HG03565 (cell line): ENCODE results near the gene ZC3H12C.
"Not testable (repeated sequence)": the region's sequence is repeated elsewhere in the genome, so short reads cannot be mapped to it uniquely, and the experiment has no call there.

Source experiments
- ATAC-seq: cut with Tn5 transposase; IDR thresholded peaks from one replicate; pipeline ENCODE4 v1.9.1; 2021; ENCODE audit warnings: mild to moderate bottlenecking, moderate library complexity; ENCODE audit not compliant: unreplicated experiment

The ZC3H12C gene

DNA sequence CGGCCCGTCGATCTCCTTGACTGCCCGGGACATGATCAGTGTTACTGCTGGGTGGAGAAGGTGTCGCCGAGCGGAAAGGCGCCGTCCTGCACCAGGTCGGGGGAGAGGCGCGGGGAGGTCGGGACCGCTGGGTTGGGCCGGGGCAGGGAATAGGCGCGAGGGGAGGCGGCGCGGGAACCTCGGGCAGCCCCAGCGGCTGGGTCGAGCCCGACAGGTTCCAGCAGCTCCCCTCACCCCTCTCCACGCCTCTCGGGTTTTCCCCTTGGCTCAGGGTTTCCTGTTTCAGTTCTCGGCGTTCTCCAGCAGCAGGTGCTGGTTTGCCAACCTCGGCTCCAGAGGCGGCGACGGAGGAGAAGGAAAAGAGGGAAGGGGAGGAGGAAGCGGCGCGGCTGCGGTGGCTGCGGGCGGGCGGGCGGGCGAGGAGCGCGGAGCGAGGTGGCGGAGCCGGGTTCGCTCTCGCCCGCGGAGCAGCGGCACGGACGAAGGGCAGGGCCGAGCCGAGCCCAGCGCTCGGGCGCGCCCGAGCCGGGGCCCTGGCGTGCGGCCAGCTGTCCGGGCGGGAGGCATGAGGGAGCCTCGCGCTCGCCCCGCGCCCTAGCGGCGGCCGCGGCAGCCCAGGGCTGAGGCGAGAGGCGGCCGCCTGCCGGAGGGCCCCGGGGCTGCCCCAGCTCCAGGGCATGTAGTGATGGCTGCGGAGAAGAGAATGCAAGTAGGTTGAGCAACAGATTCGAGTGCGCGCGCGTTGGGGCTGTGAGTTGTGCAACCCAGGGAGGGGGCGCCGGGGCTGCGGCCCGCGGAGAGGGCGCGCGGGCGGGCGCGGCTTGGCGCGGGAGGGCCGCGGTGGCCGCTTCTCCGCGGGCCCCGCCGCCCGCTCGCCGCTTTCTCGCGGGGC is at the start of gene ZC3H12C:
Gene ZC3H12C (plus strand): TSS at position 878 of the 892 bp plus-strand sequence. CDS start 20 bp downstream, outside the sequence.
- peak; percentile 42 for ATAC-seq

DNA sequence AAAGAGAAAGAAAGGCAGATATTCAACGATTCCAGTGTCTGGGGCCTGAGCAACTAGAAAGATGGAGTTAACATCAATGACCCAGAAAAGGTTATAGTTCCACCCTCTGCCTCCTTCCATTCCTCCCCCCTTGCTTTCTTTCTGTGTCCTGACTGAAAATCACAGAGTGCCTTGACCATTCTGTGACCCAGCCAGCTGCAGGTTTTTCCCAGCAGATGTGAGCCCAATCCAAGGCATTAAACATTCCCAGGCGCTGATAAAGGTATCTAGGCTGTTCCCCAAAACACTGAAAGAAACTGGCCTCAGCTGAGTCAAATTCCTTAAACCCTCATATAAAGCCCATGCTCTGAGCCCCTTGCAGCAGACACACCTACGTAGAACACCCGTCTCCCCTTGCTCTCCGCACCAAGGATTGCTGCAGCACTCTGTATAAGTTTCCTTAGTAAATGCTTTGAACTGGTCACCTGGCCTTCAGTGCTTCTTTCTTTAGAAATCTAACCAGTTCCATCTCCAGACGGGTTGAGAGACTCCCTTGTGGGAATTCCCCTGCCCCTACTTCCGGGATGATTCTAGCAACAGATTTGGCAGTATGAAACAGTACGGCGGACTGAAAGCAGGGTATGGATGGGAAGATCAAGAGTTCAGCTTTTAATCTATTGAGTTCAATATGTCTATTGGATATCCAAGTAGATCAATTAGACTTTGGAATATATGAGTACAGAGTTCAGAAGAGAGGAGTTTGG is 48.8 kb upstream of the ZC3H12C start:
- no peak for ATAC-seq

DNA sequence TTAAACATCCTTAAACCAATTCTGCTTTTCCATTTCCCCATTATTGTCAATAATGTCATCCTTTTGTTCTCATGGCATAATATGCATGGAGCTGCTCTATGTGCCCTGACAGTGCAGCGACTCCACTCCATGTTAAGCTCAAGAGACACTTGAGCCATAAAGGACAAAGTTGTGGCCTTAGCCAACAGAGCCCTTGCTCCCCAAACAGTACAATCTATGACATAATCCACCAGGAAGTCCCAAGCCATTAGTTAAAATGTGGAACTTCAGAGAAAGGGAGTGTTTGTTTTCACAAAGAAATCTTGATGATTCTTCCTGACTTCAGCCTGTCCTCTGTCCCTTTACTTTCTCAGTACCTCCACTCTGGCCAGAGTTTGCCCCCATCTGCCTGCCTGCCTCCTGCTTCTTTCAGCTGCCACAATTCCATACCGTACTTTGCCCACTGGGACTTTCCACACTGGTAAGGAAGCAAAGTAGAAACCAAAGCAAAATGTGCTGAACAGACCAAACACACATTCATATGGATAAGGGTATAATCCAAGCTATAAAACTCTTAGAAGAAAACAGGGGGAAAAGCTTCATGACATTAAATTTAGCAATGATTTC is 46.3 kb upstream of the ZC3H12C start:
- ATAC-seq = no peak

DNA sequence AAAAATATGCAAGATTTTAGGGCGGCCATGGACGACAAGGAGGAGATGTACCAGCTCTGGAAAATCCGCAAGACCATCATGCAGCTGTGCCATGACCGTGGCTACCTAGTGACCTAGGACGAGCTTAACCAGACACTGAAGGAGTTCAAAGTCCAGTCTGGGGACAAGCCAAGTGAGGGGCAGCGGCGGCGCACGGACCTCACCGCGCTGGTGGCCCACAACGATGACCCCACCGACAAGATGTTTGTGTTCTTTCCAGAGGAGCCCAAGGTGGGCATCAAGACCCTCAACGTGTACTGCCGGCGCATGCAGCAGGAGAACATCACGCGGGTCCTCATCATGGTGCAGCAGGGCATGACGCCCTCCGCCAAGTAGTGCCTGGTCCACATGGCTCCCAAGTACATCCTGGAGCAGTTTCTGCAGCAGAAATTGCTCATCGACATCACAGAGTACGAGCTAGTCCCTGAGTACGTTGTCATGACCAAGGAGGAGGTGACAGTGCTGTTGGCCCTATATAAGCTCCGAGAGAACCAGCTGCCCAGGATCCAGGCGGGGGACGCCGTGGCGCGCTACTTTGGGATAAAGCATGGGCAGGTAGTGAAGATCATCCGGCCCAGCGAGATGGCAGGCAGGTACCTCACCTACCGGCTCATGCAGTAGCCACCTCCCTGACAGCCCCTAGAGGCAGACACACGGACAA is 43.5 kb upstream of the ZC3H12C start:
- ATAC-seq = no peak

DNA sequence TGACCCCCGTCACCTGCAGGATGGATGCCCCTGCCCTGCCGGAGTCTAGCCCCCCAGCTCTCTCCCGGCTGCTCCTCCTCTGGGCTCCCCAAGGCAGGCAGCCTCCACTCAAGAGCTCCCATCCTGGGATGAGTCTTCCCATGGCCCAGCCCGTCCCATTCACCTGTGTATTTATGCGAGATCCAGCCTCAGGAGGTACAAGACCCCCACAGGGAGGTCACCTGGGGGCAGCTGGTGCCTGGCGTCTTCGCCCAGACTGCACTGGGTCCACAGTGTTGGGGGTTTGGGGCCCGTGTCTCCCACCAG is 43.0 kb upstream of the ZC3H12C start:
- ATAC-seq = no peak

DNA sequence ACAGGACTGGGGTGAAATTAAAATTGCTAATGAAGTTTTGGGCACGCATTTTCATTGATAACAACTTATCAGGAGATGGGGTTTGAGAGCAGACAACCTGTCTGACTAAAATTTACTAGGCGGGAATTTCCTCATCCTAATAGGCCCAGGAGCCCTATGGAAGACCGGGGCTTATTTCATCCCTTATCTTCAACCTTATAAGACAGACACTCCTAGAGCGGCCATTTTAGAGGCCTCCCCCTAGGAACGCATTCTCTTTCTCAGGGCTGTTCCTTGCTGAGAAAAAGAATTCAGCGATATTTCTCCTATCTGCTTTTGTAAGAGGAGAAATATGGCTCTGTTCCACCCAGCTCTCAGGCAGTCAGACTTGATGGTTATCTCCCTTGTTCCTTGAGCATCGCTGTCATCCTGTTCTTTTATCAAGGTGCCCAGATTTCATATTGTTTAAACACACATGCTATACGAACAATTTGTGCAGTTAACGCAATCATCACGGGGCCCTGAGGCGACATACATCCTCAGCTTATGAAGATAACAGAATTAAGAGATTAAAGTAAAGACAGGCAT is 39.3 kb upstream of the ZC3H12C start:
- ATAC-seq = no peak

DNA sequence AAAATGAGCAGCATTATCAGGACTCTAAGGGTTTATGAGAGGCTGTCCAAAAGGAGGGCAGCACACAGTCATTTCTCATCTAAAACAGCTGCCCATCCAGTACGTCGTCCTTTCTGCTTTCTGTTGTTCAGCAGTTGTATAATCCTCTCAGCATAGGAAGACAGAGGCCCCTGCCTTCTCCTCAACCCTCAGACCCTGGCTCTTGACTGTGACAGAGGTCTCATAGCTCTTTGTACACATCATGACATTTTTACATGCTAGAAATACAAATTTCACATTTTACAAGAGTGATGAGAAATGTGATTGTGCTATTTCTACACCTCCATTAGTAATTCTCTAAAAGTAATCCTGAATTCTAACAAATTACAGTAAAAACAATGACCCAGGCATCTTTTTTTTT is 36.2 kb upstream of the ZC3H12C start:
- no peak for ATAC-seq

DNA sequence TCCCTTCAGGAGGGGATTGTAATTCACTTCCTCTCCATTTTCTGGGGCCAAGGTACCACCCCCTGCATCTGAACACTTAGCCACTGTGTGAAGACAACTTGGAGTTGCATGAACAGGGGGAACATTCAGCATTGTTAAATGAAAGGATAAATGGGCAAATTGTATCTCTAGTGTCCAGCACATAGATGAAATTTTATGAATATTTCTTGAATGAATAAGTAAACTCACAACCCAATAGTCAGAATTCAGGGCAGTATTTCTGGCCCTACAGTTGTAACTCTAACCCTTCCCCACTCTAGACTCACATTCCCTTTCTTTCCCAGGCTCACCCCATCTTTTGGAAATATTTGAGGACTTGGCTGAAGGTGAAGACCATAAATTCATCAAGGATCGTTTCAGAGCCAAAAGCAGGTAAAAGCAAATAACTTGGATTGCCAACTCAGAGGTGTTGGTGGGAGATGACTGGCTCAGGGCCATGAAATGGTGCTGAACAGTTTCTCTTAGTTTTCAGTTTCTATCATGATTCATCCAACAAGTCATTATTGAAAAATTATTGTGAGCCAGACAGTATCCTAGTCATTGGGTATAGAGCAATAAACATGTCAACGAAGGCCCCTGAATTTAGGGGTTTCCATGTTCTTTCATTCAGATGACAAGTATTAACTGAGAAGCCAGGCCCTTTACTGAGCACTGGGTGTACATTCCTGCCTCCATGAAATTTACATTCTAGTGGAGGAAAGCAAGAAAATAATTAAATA is 33.3 kb upstream of the ZC3H12C start:
- no peak for ATAC-seq

DNA sequence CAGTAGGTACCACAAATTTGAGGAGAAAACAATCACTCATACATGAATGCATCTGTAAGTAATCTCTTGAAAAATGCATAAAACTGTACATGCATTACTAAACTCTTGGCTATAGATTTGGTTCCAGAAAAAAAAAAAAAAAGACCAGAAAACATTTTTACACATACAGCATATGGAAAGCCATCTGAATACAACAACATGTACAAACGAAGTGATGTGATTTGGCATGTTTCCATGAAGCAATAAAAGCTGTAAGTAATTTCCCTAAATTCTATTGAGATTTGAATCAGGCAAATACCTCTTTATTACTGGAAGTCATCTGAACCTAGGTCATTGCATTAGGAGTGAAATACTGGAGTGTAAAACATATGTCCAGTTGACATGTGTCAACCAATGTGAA is 31.9 kb upstream of the ZC3H12C start:
- no peak for ATAC-seq

DNA sequence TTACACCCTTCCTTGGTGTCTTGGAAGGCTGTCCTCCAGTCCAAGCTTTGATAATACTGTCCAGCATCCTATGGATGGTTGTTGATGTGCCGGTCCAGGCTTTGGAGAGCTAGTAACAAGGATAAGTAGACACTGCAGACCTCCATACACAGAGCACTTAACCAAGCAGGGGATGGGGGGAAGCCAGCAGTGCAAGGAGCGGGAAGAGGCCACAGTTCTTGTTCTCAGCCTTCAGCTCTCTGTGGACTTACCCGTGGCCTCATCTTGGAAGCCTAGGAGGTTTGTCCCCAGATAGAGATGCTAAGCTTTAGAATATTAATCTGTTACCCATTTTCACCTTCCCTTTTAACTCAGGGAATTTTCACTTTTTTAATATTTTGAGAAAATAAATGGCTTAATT is 30.9 kb upstream of the ZC3H12C start:
- ATAC-seq = no peak

DNA sequence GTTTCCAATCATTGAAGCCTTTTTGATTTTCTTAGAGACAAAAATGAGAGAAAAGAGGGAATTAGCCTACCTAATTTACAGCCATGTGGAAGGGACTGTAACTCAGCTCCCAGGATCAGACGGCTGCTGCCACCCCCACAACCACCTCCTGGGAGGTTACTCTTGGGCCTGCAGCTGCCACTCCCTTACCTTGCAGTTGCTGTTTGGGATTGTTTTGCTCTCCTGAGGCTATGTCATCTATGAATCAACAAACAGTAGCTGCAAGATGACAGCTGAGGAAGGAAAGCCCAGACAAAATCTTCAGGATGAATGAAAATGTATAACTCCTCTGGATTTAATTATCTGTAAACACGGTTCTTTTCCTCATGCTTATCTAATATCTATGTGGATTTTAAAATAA is 28.0 kb upstream of the ZC3H12C start:
- ATAC-seq = no peak

DNA sequence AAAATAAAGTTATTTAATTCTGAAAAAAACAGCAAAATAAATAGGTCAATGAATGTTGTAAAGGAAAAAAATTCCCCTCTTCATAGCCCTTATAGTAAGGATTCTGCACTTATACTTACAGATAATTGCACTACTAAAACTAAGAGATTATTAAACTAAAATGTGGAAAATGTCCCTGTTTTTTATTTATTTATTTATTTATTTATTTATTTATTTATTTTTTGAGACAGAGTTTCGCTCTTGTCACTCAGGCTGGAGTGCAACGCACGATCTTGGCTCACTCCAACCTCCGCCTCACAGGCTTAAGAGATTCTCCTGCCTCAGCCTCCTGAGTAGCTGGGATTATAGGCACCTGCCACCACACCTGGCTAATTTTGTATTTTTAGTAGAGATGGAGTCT is 25.2 kb upstream of the ZC3H12C start:
- ATAC-seq = not testable (repeated sequence)

DNA sequence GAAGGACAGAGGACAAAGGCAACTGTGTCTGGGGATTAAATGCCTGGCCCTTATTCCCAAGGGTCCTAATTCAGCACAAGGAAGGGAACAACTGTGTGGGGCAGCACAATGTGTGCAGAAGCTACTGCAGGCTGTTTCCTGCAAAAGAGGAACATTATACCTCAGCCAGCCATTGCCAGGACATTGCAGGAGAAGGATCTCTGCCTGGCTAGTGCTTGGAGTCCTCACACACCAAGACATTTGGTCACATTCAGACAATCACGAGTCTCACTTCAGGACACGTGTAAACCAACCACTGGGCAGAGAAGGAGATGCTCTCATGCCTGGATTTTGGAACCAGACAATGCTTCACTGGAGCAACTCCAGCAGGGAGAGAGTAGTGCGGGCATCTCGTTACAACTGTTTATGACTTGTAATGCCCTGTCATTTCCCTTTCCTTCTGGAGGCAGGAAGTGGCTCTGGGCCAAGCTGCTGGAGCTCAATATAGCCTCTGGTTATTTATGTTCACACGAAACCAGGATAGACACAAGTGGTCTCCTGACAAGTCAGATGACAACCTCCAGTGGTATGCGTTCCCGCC is 23.9 kb upstream of the ZC3H12C start:
- no peak for ATAC-seq

DNA sequence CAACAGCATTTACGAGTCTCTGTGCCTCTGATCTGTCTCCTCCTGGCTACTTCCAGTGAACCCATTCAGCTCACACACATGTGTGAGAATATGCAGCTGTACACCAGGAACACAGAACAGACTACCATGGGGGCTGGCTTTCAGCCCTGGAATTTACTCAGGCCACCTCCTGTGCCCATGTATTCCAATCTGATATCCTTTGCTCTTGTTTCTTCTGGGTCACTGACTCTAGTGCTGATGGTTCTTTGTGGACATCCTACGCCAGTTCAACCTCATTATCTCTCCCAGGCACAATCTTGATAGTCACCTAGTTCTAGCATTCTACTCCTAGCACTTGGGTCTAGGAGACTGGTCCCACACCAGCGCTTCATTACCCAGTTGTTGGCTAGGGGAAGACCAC is 23.0 kb upstream of the ZC3H12C start:
- ATAC-seq = no peak

DNA sequence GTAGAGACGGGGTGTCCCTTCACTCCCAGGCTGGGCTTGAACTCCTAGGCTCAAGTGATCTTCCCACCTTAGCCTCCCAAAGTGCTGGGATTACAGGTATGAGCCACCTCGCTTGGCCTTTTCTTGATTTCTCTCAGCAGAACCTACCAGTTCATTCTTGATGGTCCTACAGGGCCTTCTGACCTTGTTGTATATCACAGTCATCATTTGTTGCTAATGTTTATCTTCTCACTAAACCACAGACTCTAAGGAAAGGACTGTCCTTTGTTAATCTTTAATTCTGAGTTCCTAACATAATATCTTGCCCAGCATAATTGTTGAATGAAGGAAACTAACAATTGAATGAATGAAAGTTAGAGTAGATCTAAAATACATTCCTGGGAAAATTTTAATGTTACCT is 22.0 kb upstream of the ZC3H12C start:
- ATAC-seq = no peak

DNA sequence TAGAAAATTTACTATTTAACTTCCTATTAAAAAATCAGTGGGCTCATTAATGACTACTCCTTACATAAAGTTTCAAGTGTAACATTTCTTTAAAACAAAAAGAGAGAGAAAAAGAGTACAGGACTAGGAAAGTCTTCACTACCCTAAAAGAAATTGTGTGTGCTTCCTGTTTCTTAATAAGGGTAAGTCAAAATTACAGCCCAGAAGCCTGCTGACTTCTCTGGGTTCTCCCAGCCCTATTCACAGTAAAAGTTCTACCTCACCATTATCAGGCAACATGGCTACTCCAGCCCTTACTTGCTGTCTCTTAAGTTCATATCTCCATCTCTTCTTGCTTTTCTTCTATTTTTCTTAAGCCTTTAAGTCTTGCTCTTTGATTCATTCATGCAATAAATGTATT is 20.3 kb upstream of the ZC3H12C start:
- ATAC-seq = no peak

DNA sequence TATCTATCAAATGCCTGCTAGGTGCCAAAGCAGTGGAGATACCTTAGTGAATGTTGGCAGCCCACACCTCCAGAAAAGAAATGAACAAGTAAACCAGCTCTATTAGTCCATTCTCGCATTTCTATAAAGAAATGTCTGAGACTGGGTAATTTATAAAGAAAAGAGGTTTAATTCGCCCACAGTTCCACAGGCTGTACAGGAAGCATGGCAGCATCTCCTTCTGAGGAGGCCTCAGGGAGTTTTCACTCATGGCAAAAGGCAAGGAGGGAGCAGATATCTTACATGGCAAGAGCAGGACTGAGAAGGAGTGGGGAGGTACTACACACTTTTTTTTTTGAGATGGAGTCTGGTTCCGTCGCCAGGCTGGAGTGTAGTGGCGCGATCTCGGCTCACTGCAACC is 18.7 kb upstream of the ZC3H12C start:
- no peak for ATAC-seq

DNA sequence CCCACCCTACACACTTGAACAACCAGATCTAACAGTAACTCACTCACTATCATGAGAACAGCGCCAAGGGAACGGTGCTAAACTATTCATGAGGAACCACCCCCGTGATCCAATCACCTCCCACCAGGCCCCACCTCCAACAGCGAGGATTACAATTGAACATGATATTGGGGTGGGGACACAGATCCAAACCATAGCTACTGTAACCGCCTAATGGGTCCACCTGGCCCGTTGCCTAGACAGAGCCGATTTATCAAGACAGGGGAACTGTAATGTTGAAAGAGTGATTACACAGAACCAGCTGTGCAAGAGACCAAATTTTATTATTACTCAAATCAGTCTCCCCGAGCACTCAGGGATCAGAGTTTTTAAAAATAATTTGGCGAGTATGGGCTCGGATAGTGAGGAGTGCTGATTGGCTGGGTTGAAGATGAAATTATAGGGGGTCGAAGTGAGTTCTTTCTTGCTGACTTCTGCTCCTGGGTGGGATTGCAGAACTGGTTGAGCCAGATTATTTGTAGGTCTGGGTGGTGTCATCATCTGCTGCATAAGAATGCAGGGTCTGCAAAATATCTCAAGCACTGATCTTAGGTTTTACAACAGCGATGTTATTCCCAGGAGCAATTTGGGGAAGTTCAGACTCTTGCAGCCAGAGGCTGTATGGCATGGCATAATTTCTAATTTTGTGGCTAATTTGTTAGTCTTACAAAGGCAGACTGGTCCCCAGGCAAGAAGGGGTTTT is 17.9 kb upstream of the ZC3H12C start:
- no peak for ATAC-seq

DNA sequence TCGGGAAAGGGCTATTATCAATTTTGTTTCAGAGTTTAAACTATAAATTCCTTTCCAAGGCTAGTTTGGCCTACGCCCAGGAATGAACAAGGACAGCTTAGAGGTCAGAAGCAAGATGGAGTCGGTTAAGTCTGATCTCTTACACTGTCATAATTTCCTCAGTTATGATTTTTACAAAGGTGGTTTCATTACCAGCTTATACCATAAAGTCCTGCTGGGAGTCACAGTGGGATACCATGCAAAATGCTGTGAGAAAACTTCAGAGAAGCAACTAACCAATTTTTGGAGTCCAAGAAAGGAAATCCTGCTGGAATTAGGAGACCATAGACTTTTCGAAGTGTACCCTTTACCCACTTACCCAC is 17.4 kb upstream of the ZC3H12C start:
- ATAC-seq = no peak
